COLO668 (cell line): ENCODE measurements around the gene ABCG1.

Experiments
- DNase-seq: peaks from one replicate; lab custom pipeline; 2025; ENCODE audit not compliant: unreplicated experiment; lab: John Stamatoyannopoulos, UW

Gene ABCG1

GRCh38 chr21:42191696-42192595, 27.0 kb upstream of the ABCG1 start:
- DNase-seq: no peak

- DNase-seq: no peak
Measured at GRCh38 chr21:42193131-42193671, 25.7 kb upstream of the ABCG1 start.

- DNase-seq: no peak
Measured at GRCh38 chr21:42193721-42194120, 25.2 kb upstream of the ABCG1 start.

- DNase-seq: no peak
Measured at GRCh38 chr21:42194863-42195262, 24.1 kb upstream of the ABCG1 start.

GRCh38 chr21:42195378-42196031, 23.4 kb upstream of the ABCG1 start:
- no peak for DNase-seq

GRCh38 chr21:42198929-42199867, 19.7 kb upstream of the ABCG1 start:
- DNase-seq: no peak

- no peak for DNase-seq
Measured at GRCh38 chr21:42199868-42200463, 19.0 kb upstream of the ABCG1 start.

GRCh38 chr21:42200906-42201614, 17.9 kb upstream of the ABCG1 start:
- no peak for DNase-seq

GRCh38 chr21:42201615-42202161, 17.3 kb upstream of the ABCG1 start:
- no peak for DNase-seq

GRCh38 chr21:42202321-42202720, 16.6 kb upstream of the ABCG1 start:
- DNase-seq: no peak

GRCh38 chr21:42203321-42203720, 15.6 kb upstream of the ABCG1 start:
- DNase-seq: no peak

- no peak for DNase-seq
Measured at GRCh38 chr21:42203936-42204335, 15.0 kb upstream of the ABCG1 start.

GRCh38 chr21:42207426-42207825, 11.5 kb upstream of the ABCG1 start:
- no peak for DNase-seq

GRCh38 chr21:42208036-42208435, 10.9 kb upstream of the ABCG1 start:
- no peak for DNase-seq

- no peak for DNase-seq
Measured at GRCh38 chr21:42208801-42209490, 10.0 kb upstream of the ABCG1 start.

- DNase-seq: no peak
Measured at GRCh38 chr21:42209801-42210479, 9.0 kb upstream of the ABCG1 start.

- no peak for DNase-seq
Measured at GRCh38 chr21:42212266-42212665, 6.7 kb upstream of the ABCG1 start.

- DNase-seq: no peak
Measured at GRCh38 chr21:42213082-42213774, 5.7 kb upstream of the ABCG1 start.
